Measurements from ENCODE around the gene KRT15.

Gene KRT15

DNA sequence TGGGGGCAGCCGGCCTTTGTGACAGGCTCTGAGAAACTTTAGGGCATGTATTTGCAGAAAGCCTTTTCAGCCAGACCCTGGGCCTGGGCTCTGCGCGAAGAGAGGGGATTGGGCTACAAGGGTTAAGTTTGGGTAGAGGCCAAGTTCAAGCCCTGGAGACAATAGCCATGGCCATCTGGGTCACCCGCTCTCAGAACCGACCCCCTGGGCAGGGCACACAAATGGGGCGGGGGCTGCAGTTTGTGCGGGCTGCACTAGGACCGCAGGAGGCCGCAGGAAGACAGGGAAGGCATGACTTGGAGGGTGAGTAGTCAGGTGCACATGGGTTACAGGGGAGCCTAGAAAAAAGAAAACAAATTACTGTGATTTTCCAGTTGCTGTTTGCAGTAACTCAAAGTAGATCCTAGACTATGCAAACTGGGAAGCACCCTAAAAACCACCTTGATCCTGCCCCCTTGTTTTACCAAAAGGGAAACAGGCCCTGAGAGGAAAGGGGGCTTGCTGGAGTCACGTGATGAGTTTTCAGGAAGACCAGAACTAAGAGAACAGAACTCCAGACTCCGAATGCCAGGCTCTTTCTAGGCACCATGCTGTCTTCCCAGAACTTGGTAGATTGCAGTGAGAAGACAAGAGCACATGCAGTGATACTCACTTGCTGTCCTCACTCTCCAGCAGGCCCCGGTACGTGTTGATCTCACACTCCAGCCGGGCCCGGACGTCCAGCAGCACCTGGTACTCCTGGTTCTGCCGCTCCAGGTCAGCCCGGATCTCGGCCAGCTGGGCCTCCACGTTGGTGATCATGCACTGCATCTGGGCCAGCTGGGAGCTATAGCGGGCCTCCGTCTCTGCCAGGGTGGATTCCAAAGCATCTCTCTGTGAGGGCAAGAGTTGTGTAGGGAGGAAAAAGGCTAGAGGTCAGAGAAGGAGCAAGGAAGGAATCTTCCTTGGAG is 41.5 kb downstream of the KRT15 start:
- peak in 1 of 3 donors; percentile 17 for DNase-seq

DNA sequence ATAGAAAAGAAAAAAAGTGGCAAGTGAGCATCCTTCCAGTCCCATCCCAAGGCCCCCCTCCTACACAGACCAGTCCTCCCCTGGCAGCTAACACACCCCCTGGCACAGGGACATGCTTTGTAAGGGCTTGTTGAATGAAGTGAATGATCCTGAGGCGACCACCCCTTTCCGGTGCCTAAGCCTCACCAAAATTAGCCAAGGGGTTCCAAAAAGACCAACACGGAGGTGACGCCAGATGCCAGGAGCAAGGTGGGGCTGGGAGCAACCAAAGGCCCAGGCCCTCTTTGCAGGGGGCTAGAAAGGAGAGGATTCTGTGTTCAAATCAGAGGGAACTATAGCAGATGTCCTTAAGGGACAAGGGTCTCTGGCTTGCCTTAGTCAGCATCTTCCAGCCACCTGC is 43.3 kb downstream of the KRT15 start:
- no peak for DNase-seq

DNA sequence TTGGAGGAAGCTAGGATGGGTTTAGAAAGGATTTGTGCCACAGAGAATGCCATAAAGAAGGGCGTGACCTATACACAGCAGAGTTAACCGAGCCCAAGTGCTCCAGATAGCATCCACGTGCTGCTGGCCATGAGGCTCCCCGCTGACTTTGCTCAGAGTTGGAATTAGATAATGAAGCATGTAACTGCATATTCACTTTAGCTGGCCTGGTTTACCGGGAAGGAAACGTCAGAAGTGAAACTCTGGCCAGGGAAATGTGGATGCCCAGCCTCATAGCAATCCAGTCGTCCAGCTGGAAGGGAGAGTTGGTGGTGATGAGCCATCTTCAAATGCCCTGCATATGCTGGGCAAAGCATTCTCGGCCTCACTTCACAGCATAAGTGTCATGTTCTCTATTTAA is 43.8 kb downstream of the KRT15 start:
- no peak for DNase-seq

DNA sequence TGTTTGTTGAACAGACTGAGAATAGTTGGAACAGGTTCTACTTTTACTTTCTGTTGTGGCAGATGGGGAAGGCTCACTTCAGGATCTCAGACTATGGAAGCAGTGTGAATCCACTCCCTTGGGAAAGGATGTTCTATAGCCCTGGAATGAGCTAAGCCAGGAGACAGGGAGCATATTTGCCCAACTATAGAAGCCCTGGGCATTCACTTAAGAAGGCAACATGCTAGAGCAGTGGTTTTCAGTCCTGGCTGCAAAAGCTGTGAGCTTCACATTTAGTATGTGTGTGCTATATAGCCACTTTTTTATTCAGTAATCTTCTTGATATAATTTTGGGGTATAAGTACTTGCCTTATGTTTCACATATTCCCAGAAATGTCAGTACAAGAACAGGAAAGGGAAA is 50.3 kb downstream of the KRT15 start:
- no peak for DNase-seq

DNA sequence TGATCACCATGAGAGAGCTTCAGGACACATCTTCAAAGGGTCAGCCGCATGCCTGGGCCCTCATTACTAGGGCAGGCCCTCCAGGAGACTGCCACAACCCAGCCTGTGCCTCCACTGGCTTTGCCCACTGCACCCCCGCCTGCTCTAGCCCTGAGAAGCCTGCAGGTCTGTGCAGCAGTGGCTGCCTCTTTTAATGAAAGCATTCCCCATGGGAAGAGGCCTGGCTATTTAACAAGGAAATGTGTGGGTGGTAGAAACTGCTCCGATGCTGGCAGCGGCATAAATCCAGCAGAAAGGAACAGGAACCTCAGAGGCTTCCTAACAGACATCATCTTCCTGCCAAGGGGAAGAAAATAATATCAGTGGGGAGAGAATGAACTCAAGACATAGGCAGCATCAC is 51.1 kb downstream of the KRT15 start:
- DNase-seq: no peak

DNA sequence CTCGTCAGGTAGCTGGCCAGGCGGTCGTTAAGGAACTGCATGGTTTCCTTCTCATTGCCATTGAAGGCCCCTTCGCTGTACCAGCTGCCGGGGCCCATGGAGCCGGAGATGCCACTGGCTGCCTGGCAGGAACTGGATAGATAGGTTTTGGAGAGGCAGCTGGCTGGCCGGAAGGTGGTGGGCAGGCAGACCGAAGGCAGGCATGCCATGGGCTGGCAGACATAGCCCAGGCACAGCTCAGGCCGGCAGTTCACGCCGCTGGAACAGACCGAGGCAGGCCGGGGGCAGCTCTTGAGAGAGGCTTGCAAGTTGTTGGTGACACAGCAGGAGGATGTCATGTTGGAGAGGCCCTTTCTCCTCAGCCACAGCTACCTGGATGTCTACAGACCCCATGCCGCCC is 51.7 kb downstream of the KRT15 start, which contains the start of gene KRT32:
Gene KRT32, minus strand, starts transcription at position 399 of the 400 bp plus-strand sequence. Its CDS starts 61 bp downstream, at position 338.
- DNase-seq: no peak

DNA sequence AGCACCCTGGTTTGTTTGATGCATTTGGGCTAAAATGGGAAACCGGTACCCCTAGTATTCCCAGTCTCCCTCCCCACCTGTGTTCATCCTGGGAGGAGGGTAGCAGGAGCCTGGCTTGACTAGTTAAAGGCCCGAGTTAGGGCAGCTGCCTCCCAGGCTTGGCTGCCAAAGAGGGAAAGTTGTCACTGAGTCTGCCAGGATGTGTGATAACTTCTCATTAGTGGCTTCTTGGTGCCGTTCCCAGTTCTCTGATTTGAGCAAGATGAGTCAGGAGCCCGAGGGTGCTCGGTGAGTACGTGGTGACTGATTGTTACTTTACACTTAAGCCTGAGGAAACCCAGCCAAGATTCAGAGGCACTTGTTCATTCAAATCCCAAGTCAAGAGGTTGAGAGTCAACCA is 54.0 kb downstream of the KRT15 start:
- DNase-seq: peak; percentile 37 to 60 (median 59)

DNA sequence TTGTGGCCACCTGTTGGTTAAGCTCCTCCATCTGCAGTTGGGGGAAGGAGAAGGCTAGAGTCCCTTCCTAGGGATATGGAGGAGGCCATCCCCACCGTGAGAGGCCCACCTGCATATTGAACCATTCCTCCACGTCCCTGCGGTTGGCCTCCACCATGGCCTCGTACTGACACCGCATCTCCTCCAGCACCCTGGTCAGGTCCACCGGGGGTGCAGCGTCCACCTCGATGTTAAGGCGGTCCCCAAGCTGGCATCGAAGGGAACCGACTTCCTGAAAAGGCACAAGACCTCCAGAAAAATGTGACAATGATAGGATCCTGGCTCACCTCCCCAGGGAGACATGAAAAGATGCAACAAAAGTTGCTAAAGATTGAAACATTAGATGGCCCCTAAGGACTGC is 54.5 kb downstream of the KRT15 start:
- no peak for DNase-seq

DNA sequence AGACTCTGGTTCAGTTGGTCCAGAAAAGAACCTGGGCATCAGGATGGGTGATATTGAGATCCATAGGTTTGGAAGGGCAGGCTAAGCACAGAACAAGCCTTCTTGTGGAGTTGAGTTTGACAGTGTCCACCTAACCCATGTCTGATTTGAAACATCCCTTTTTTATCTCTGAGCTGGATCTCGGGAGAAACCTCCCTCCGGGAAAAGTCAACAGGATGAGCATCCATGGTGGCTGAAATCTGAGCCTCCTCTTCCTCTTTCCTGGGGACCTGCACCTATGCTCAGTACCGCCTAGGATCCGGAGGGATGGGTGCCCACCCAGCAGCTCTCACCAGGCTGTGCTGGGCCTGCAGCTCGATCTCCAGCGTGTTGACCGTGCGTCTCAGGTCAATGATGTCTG is 54.9 kb downstream of the KRT15 start:
- DNase-seq: no peak
